HG02840 (cell line): ENCODE measurements around the gene AKNAD1.
"Not testable (repeated sequence)": the region's sequence is repeated elsewhere in the genome, so short reads cannot be mapped to it uniquely, and the experiment has no call there.

Experiments used
- ATAC-seq: cut with Tn5 transposase; IDR thresholded peaks from one replicate; pipeline ENCODE4 v1.9.1; 2021; ENCODE audit warnings: mild to moderate bottlenecking, moderate library complexity, moderate number of reproducible peaks; ENCODE audit not compliant: unreplicated experiment, low FRiP score

Gene AKNAD1

GRCh38 chr1:108856994-108857393 is at the start of gene AKNAD1:
TSS of gene AKNAD1 (minus strand) at chr1:108857094. CDS start at chr1:108852664, 4,430 bp downstream.
- ATAC-seq: no peak

- ATAC-seq: no peak
These were observed 44.2 kb upstream of the AKNAD1 start for GRCh38 chr1:108901106-108901505.

GRCh38 chr1:108897865-108898720 is 41.2 kb upstream of the AKNAD1 start:
- ATAC-seq: no peak

- no peak for ATAC-seq
These were observed 39.6 kb upstream of the AKNAD1 start for GRCh38 chr1:108896146-108897145.

GRCh38 chr1:108893141-108893530 is 36.2 kb upstream of the AKNAD1 start:
- ATAC-seq: no peak

GRCh38 chr1:108892356-108893140 is 35.7 kb upstream of the AKNAD1 start:
- ATAC-seq: no peak

GRCh38 chr1:108889706-108890384 is 33.0 kb upstream of the AKNAD1 start:
- no peak for ATAC-seq

- ATAC-seq: not testable (repeated sequence)
These were observed 32.2 kb upstream of the AKNAD1 start for GRCh38 chr1:108889006-108889645.

- ATAC-seq: no peak
These were observed 29.4 kb upstream of the AKNAD1 start for GRCh38 chr1:108886292-108886691.

GRCh38 chr1:108884968-108885367 is 28.1 kb upstream of the AKNAD1 start:
- ATAC-seq: no peak

GRCh38 chr1:108882837-108883236 is 25.9 kb upstream of the AKNAD1 start:
- ATAC-seq: no peak

GRCh38 chr1:108881369-108881768 is 24.5 kb upstream of the AKNAD1 start:
- no peak for ATAC-seq

- ATAC-seq: no peak
These were observed 24.0 kb upstream of the AKNAD1 start for GRCh38 chr1:108880850-108881249.

GRCh38 chr1:108878678-108879077 is 21.8 kb upstream of the AKNAD1 start:
- no peak for ATAC-seq

- no peak for ATAC-seq
These were observed 21.2 kb upstream of the AKNAD1 start for GRCh38 chr1:108878160-108878469.

GRCh38 chr1:108877348-108878159 is 20.7 kb upstream of the AKNAD1 start:
- ATAC-seq: no peak

GRCh38 chr1:108871050-108871724 is 14.3 kb upstream of the AKNAD1 start:
- ATAC-seq: no peak

GRCh38 chr1:108865316-108865910 is 8.5 kb upstream of the AKNAD1 start:
- no peak for ATAC-seq
